Activated T-cell treated with anti-CD3 and anti-CD28 coated beads for 48 hours (primary cell): Measurements from ENCODE around the gene AFG3L2.

Experiments
- DNase-seq: peaks from one replicate; pipeline ENCODE4 v3.0.0-alpha.2; 2020; ENCODE audit warnings: low read depth

The AFG3L2 gene

GRCh38 chr18:12324991-12325725 lies 51.9 kb downstream of the AFG3L2 start:
- no peak for DNase-seq

GRCh38 chr18:12321333-12321732 lies 55.7 kb downstream of the AFG3L2 start:
- no peak for DNase-seq

GRCh38 chr18:12318857-12319256 lies 58.2 kb downstream of the AFG3L2 start:
- DNase-seq = no peak

- DNase-seq = no peak
These were observed 58.7 kb downstream of the AFG3L2 start for GRCh38 chr18:12318334-12318697.

- no peak for DNase-seq
These were observed 59.2 kb downstream of the AFG3L2 start for GRCh38 chr18:12317664-12318333.

GRCh38 chr18:12315911-12316310 lies 61.1 kb downstream of the AFG3L2 start:
- DNase-seq = no peak

- DNase-seq = no peak
These were observed 61.5 kb downstream of the AFG3L2 start for GRCh38 chr18:12315490-12315889.

- no peak for DNase-seq
These were observed 62.3 kb downstream of the AFG3L2 start for GRCh38 chr18:12314591-12315305.

GRCh38 chr18:12313530-12314245 lies 63.3 kb downstream of the AFG3L2 start:
- DNase-seq = no peak

GRCh38 chr18:12312976-12313375 lies 64.1 kb downstream of the AFG3L2 start:
- no peak for DNase-seq

- no peak for DNase-seq
These were observed 66.3 kb downstream of the AFG3L2 start for GRCh38 chr18:12310762-12311161.

GRCh38 chr18:12309683-12310198 lies 67.3 kb downstream of the AFG3L2 start:
- no peak for DNase-seq

GRCh38 chr18:12308386-12309100 lies 68.5 kb downstream of the AFG3L2 start:
- DNase-seq = peak; percentile 33

- peak; percentile 50 for DNase-seq
These were observed 69.2 kb downstream of the AFG3L2 start, which contains the start of gene TUBB6 for GRCh38 chr18:12307701-12308385. TUBB6 (plus strand) TSS chr18:12308241; CDS start chr18:12308293, 52 bp downstream.

GRCh38 chr18:12306752-12307700 lies 70.0 kb downstream of the AFG3L2 start:
- DNase-seq = no peak

GRCh38 chr18:12305930-12306629 lies 70.9 kb downstream of the AFG3L2 start:
- no peak for DNase-seq

GRCh38 chr18:12305211-12305610 lies 71.8 kb downstream of the AFG3L2 start:
- DNase-seq = no peak

GRCh38 chr18:12304351-12305210 lies 72.4 kb downstream of the AFG3L2 start:
- no peak for DNase-seq
